GM12878 (cell line): ENCODE results near the gene WWOX. TPM values are rescaled to one million over a fixed set of nuclear protein-coding genes. Genes with fewer than 3 reads are reported as not detected.

Experiments used
- ATAC-seq: fragments of 200-7000 bp; cut with Tn5 transposase; 3 replicates; pipeline ENCODE4 v1.9.1; 2020; ENCODE audit warnings: mild to moderate bottlenecking, moderate library complexity
- BruUV-seq: library from RNA; stranded (reverse); fragments of 400-500 nt; replicated peaks from 2 replicates; lab custom pipeline; 2021; lab: Mats Ljungman, UMichigan
- CTCF ChIA-PET: fragments of 300-600 bp; sonication (Branson Sonifier 250); formaldehyde crosslinking; extraction: SDS; loops from one replicate; lab custom pipeline; 2021; ENCODE audit warnings: inconsistent platforms; lab: Yijun Ruan, JAX
- POLR2A ChIA-PET: fragments of 350-600 bp; formaldehyde crosslinking; extraction: SDS; loops from one replicate; lab custom pipeline; 2021; ENCODE audit warnings: inconsistent platforms; lab: Charles Lee
- RAD21 ChIA-PET: fragments of 300-600 bp; sonication (Branson Sonifier 250); formaldehyde crosslinking; loops from one replicate; lab custom pipeline; 2023; ENCODE audit warnings: antibody characterized with exemption; ENCODE audit not compliant: unreplicated experiment; lab: Charles Lee
- SMC1A ChIA-PET: fragments of 300-600 bp; sonication (Branson Sonifier 250); formaldehyde crosslinking; loops from one replicate; lab custom pipeline; 2023; ENCODE audit not compliant: unreplicated experiment, uncharacterized antibody; lab: Charles Lee
- DNase-seq: peaks from one replicate; pipeline ENCODE4 v3.0.0-alpha.2; 2011; ENCODE audit warnings: low read depth, low spot score
- FAIRE-seq: peaks from 3 replicates; lab custom pipeline; 2011; peaks lifted over from hg19 to GRCh38; lab: Jason Lieb, UNC
- H2AFZ ChIP-seq: 2 replicates; pipeline ENCODE4 v1.6.0; 2011; ENCODE audit warnings: low read depth, low read length, control low read depth; ENCODE audit not compliant: control insufficient read depth
- H3K27ac ChIP-seq: 2 replicates; pipeline ENCODE4 v1.5.1; 2011; ENCODE audit warnings: control low read depth; ENCODE audit not compliant: control insufficient read depth, insufficient read depth
- H3K27me3 ChIP-seq, 2 experiments: replicated peaks in 1 of 2; 2 replicates each; pipeline versions ENCODE4 v1.6.0 to v1.6.1; 2011; ENCODE audit warnings: low read length in 1 of 2; ENCODE audit not compliant: control insufficient read depth in 2 of 2, insufficient read depth in 2 of 2
- H3K36me3 ChIP-seq, 2 experiments: 2 replicates each; pipeline ENCODE4 v1.5.1; 2011; ENCODE audit warnings: low read length in 1 of 2; ENCODE audit not compliant: control insufficient read depth in 2 of 2, insufficient read depth in 2 of 2
- H3K4me1 ChIP-seq: 2 replicates; pipeline ENCODE4 v1.6.1; 2011; ENCODE audit warnings: mild to moderate bottlenecking, low read length, moderate library complexity, mixed read lengths; ENCODE audit not compliant: control insufficient read depth, insufficient read depth
- H3K4me2 ChIP-seq: 2 replicates; pipeline ENCODE4 v1.6.0; 2011; ENCODE audit warnings: control low read depth; ENCODE audit not compliant: control insufficient read depth, insufficient read depth
- H3K4me3 ChIP-seq: fragments of 200-600 bp; sonication (generic); 2 replicates; pipeline ENCODE4 v1.5.1; 2016
- H3K79me2 ChIP-seq: 2 replicates; pipeline ENCODE4 v1.6.0; 2011; ENCODE audit warnings: low read length; ENCODE audit not compliant: control insufficient read depth, insufficient read depth
- H3K9ac ChIP-seq: 2 replicates; pipeline ENCODE4 v1.8.0; 2011; ENCODE audit warnings: low read length, control low read depth, mixed read lengths; ENCODE audit not compliant: control insufficient read depth, insufficient read depth
- H3K9me3 ChIP-seq: replicated peaks from 3 replicates; pipeline ENCODE4 v1.5.1; 2011; ENCODE audit warnings: mild to moderate bottlenecking, low read length; ENCODE audit not compliant: control insufficient read depth, insufficient read depth
- H4K20me1 ChIP-seq: 2 replicates; pipeline ENCODE4 v1.6.0; 2011; ENCODE audit not compliant: control insufficient read depth, insufficient read depth
- EED ChIP-seq: sonication (generic); IDR thresholded peaks from 2 replicates; pipeline ENCODE4 v1.6.1; 2016; ENCODE audit warnings: antibody characterized with exemption, low read depth
- NKRF ChIP-seq: fragments of 450-650 bp; conservative IDR thresholded peaks from 2 replicates; pipeline ENCODE4 v1.6.1; 2017; ENCODE audit warnings: mild to moderate bottlenecking, moderate library complexity
- RB1 ChIP-seq: fragments of 450-650 bp; formaldehyde crosslinking; IDR thresholded peaks from 2 replicates; pipeline ENCODE4 v1.6.1; 2017; ENCODE audit warnings: mild to moderate bottlenecking, borderline replicate concordance
- ZSCAN29 ChIP-seq: fragments of 450-650 bp; IDR thresholded peaks from 2 replicates; pipeline ENCODE4 v1.6.1; 2017; ENCODE audit warnings: mild to moderate bottlenecking, moderate library complexity
- WGBS: methylation state at CpG from one replicate; pipeline ENCODE4 v1.1.6; 2016; ENCODE audit warnings: low lambda C conversion rate; ENCODE audit not compliant: insufficient replicate concordance, insufficient coverage; ENCODE audit errors: missing lambda C conversion rate; 5-methylcytosine and 5-hydroxymethylcytosine counted together
- in situ Hi-C: fragments of 300-500 bp; cut with MboI; formaldehyde crosslinking; loops from 9 replicates; pipeline ENCODE4 v1.14.3; 2018; ENCODE audit warnings: mixed read lengths
- intact Hi-C: fragments of 100-400 bp; cut with micrococcal nuclease; formaldehyde crosslinking; loops from one replicate; pipeline ENCODE4 v1.14.2; 2022; ENCODE audit not compliant: unreplicated experiment
- polyA plus RNA-seq, 11 experiments: library from polyadenylated mRNA; depleted of rRNA in 4 of 11; unstranded in 6 of 11; stranded (reverse) in 5 of 11; fragments of >200 nt; fragmentation: Nextera tagmentation in 4 of 11; fragmentation: Illumina TruSeq in 1 of 11; extraction: Ambion mirVana in 4 of 11; extraction: Trizol in 1 of 11; gene quantifications; 1 replicate in 1 of 11; 2 replicates in 10 of 11; pipeline versions ENCODE4 v1.2.1 to v1.2.3, GENCODE V29; 2011 to 2016; ENCODE audit warnings: inconsistent platforms in 2 of 11, missing spikeins in 2 of 11, low read depth in 1 of 11
- total RNA-seq, 4 experiments: library from RNA; depleted of rRNA in 3 of 4; stranded (reverse); fragments of >200 nt in 3 of 4; fragmentation: Illumina TruSeq in 1 of 4; extraction: Trizol in 1 of 4; gene quantifications; 2 replicates each; pipeline versions ENCODE4 v1.2.1 to v1.2.3, GENCODE V29; 2013 to 2021
- TF ChIP-seq, protein P1 (sequence below), 3 experiments: IDR thresholded peaks in 2 of 3; conservative IDR thresholded peaks in 1 of 3; 2 replicates each; pipeline ENCODE4 v1.5.1; 2011; ENCODE audit warnings: low read depth in 3 of 3, low read length in 3 of 3, mild to moderate bottlenecking in 3 of 3, control low read depth in 2 of 3, moderate library complexity in 2 of 3, inconsistent platforms in 1 of 3, mixed read lengths in 1 of 3; ENCODE audit not compliant: control insufficient read depth in 2 of 3, insufficient read depth in 1 of 3; ENCODE audit errors: extremely low read depth in 1 of 3
- TF ChIP-seq, protein P2 (sequence below): fragments of 450-650 bp; IDR thresholded peaks from 2 replicates; pipeline ENCODE4 v1.6.1; 2017; ENCODE audit warnings: low read depth, mild to moderate bottlenecking, moderate library complexity
- TF ChIP-seq, protein P3 (sequence below): IDR thresholded peaks from 2 replicates; pipeline ENCODE4 v1.6.1; 2012; ENCODE audit warnings: low read depth, low read length, improper control_type of control experiment

The WWOX gene
- total and polyA plus RNA-seq, 10 of the 15 experiments (the other 5 are each of a cell fraction or from before 2014, with no cell fraction given) = 2.8 to 24.4 (median 17.8) TPM

- POLR2A ChIA-PET = no interaction called here
- no peak for ATAC-seq
- 37% methylated on average over 10 of the region's 10 CpGs for WGBS
- intact Hi-C loops (no loop called here), in situ Hi-C loops (no loop called here)
- no peaks in the 10 kb centered on the region for H4K20me1 ChIP-seq
- no peak overlapping the region for H3K4me3 ChIP-seq
- H3K27ac ChIP-seq = no peak overlapping the region
- CTCF ChIA-PET = no interaction called here
- no peak overlapping the region for H2AFZ ChIP-seq
- RAD21 ChIA-PET = no interaction called here
- FAIRE-seq = no peak
- H3K4me1 ChIP-seq = no peaks in the 10 kb centered on the region
- TF ChIP-seq, protein P1, sequence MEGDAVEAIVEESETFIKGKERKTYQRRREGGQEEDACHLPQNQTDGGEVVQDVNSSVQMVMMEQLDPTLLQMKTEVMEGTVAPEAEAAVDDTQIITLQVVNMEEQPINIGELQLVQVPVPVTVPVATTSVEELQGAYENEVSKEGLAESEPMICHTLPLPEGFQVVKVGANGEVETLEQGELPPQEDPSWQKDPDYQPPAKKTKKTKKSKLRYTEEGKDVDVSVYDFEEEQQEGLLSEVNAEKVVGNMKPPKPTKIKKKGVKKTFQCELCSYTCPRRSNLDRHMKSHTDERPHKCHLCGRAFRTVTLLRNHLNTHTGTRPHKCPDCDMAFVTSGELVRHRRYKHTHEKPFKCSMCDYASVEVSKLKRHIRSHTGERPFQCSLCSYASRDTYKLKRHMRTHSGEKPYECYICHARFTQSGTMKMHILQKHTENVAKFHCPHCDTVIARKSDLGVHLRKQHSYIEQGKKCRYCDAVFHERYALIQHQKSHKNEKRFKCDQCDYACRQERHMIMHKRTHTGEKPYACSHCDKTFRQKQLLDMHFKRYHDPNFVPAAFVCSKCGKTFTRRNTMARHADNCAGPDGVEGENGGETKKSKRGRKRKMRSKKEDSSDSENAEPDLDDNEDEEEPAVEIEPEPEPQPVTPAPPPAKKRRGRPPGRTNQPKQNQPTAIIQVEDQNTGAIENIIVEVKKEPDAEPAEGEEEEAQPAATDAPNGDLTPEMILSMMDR (IDR thresholded peaks at IDR 0.05 in 2 of 3, conservative IDR thresholded peaks at IDR 0.05 in 1 of 3; ENCODE audit: control insufficient read depth in 2 of 3, extremely low read depth in 1 of 3, insufficient read depth in 1 of 3, low read depth in 3 of 3, low read length in 3 of 3) = no peak
- TF ChIP-seq, protein P2, sequence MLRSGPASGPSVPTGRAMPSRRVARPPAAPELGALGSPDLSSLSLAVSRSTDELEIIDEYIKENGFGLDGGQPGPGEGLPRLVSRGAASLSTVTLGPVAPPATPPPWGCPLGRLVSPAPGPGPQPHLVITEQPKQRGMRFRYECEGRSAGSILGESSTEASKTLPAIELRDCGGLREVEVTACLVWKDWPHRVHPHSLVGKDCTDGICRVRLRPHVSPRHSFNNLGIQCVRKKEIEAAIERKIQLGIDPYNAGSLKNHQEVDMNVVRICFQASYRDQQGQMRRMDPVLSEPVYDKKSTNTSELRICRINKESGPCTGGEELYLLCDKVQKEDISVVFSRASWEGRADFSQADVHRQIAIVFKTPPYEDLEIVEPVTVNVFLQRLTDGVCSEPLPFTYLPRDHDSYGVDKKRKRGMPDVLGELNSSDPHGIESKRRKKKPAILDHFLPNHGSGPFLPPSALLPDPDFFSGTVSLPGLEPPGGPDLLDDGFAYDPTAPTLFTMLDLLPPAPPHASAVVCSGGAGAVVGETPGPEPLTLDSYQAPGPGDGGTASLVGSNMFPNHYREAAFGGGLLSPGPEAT = no peak
- TF ChIP-seq, protein P3, sequence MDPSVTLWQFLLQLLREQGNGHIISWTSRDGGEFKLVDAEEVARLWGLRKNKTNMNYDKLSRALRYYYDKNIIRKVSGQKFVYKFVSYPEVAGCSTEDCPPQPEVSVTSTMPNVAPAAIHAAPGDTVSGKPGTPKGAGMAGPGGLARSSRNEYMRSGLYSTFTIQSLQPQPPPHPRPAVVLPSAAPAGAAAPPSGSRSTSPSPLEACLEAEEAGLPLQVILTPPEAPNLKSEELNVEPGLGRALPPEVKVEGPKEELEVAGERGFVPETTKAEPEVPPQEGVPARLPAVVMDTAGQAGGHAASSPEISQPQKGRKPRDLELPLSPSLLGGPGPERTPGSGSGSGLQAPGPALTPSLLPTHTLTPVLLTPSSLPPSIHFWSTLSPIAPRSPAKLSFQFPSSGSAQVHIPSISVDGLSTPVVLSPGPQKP = no peak
- TF ChIP-seq RB1 (no peak), EED (no peak), NKRF (no peak), ZSCAN29 (no peak)
- no peaks in the 10 kb centered on the region; the same call in 2 of the 3 replicates for H3K9me3 ChIP-seq
- BruUV-seq = no TSS peak
- H3K9ac ChIP-seq = no peak overlapping the region
- no peaks in the 10 kb centered on the region for H3K79me2 ChIP-seq
- no peaks in the 10 kb centered on the region for H3K36me3 ChIP-seq
- SMC1A ChIA-PET = interaction anchor here (0.7 kb wide), 1 partner anchor 323 kb away, joined by 3 read pairs; no protein-coding TSS in a partner anchor
- no peak for DNase-seq
- no peak overlapping the region for H3K4me2 ChIP-seq
- H3K27me3 ChIP-seq = no peaks in the 10 kb centered on the region
Measured at GRCh38 chr16:79212114-79212791, 1112.8 kb downstream of the WWOX start.
